ENCODE data around the gene CCDC70. TPM values are rescaled to one million over a fixed set of nuclear protein-coding genes. Genes with fewer than 3 reads are reported as not detected.

The CCDC70 gene
- total and polyA plus RNA-seq, 2 of the 8 experiments (the other 6 are each of a cell fraction or from before 2014, with no cell fraction given): not detected

GRCh38 chr13:51913421-51914136 lies 51.8 kb downstream of the CCDC70 start (continued):
- TF ChIP-seq JUN (IDR thresholded peaks at IDR 0.05; ENCODE audit: low read depth, low read length) (no peak), CHD1 (IDR thresholded peaks at IDR 0.05; ENCODE audit: low read depth, low read length) (no peak), HDAC6 (IDR thresholded peaks at IDR 0.05; ENCODE audit: low read depth, low read length) (no peak), JUND (IDR thresholded peaks at IDR 0.05; ENCODE audit: low read length) (no peak), YY1 (IDR thresholded peaks at IDR 0.05; ENCODE audit: low read depth, low read length) (peak; percentile 68), GABPA (IDR thresholded peaks at IDR 0.05; ENCODE audit: borderline replicate concordance, insufficient read depth, low read length) (no peak), CHD7 (IDR thresholded peaks at IDR 0.05; ENCODE audit: insufficient replicate concordance, low read length) (no peak), NRF1 (IDR thresholded peaks at IDR 0.05; ENCODE audit: low read depth, low read length) (no peak), GTF2F1 (IDR thresholded peaks at IDR 0.05; ENCODE audit: borderline replicate concordance, low read depth, low read length) (no peak), SAP30 (IDR thresholded peaks at IDR 0.05; ENCODE audit: insufficient read depth, insufficient replicate concordance, low read length) (no peak)

All from H1 (cell line).